Neural progenitor cell (in vitro differentiated cells): ENCODE data around the gene SLC38A8. TPM values are rescaled to one million over a fixed set of nuclear protein-coding genes. Genes with fewer than 3 reads are reported as not detected.
A peak's percentile ranks its signal among the peaks of the same experiment; 100 is the strongest.

Experiments used
- DNase-seq: peaks from one replicate; pipeline ENCODE4 v3.0.0-alpha.2; 2016; ENCODE audit warnings: low spot score
- H2AFZ ChIP-seq: fragments of 200-600 bp; sonication (generic); replicated peaks from 2 replicates; pipeline ENCODE4 v1.6.1; 2016; ENCODE audit warnings: antibody characterized with exemption
- H3F3A ChIP-seq: fragments of 200-600 bp; sonication (generic); 2 replicates; pipeline ENCODE4 v1.6.1; 2016; ENCODE audit warnings: antibody characterized with exemption, low read depth
- H3K27ac ChIP-seq: fragments of 200-600 bp; sonication (generic); 2 replicates; pipeline ENCODE4 v1.5.1; 2016; ENCODE audit warnings: mild to moderate bottlenecking
- H3K27me3 ChIP-seq: fragments of 200-600 bp; sonication (generic); 2 replicates; pipeline ENCODE4 v1.6.1; 2016; ENCODE audit warnings: mild to moderate bottlenecking, moderate library complexity
- H3K36me3 ChIP-seq: fragments of 200-600 bp; sonication (generic); 2 replicates; pipeline ENCODE4 v1.5.1; 2016
- H3K4me1 ChIP-seq: fragments of 200-600 bp; sonication (generic); 2 replicates; pipeline ENCODE4 v1.6.1; 2016; ENCODE audit warnings: mixed run types
- H3K4me2 ChIP-seq: fragments of 200-600 bp; sonication (generic); 2 replicates; pipeline ENCODE4 v1.6.1; 2016
- H3K4me3 ChIP-seq: fragments of 200-600 bp; sonication (generic); 2 replicates; pipeline ENCODE4 v1.5.1; 2016
- H3K79me2 ChIP-seq: fragments of 200-600 bp; sonication (generic); 2 replicates; pipeline ENCODE4 v1.6.1; 2016; ENCODE audit warnings: low read depth
- H3K9ac ChIP-seq: fragments of 200-600 bp; sonication (generic); 2 replicates; pipeline ENCODE4 v1.6.1; 2016
- H3K9me3 ChIP-seq: fragments of 200-600 bp; sonication (generic); 2 replicates; pipeline ENCODE4 v1.5.1; 2016; ENCODE audit warnings: low read depth
- H4K20me1 ChIP-seq: fragments of 200-600 bp; sonication (generic); 2 replicates; pipeline ENCODE4 v1.6.1; 2016; ENCODE audit warnings: low read depth
- H3K27ac Mint-ChIP-seq: 3 replicates; pipeline ENCODE4 v1.8.0; 2021; ENCODE audit warnings: mixed read lengths
- H3K27me3 Mint-ChIP-seq: 2 replicates; pipeline ENCODE4 v1.8.0; 2022; ENCODE audit warnings: low read depth, mild to moderate bottlenecking, inconsistent platforms, moderate library complexity, mixed read lengths; ENCODE audit not compliant: insufficient read depth
- H3K36me3 Mint-ChIP-seq: 3 replicates; pipeline ENCODE4 v1.8.0; 2021; ENCODE audit warnings: mixed read lengths
- H3K4me1 Mint-ChIP-seq: 3 replicates; pipeline ENCODE4 v1.8.0; 2021; ENCODE audit warnings: mixed read lengths
- H3K4me3 Mint-ChIP-seq: 3 replicates; pipeline ENCODE4 v1.8.0; 2021; ENCODE audit warnings: mild to moderate bottlenecking, moderate library complexity, mixed read lengths
- H3K9me3 Mint-ChIP-seq: 3 replicates; pipeline ENCODE4 v1.8.0; 2020; ENCODE audit warnings: mixed read lengths
- EZH2 ChIP-seq: fragments of 200-600 bp; sonication (generic); IDR thresholded peaks from 2 replicates; pipeline ENCODE4 v1.6.1; 2017; ENCODE audit warnings: antibody characterized with exemption, mild to moderate bottlenecking, moderate library complexity
- EZH2phosphoT487 ChIP-seq: fragments of 200-600 bp; sonication (generic); IDR thresholded peaks from 2 replicates; pipeline ENCODE4 v1.6.1; 2017; ENCODE audit warnings: antibody characterized with exemption
- total RNA-seq: library from RNA; depleted of rRNA; stranded (reverse); fragments of >200 nt; gene quantifications from 2 replicates; pipeline ENCODE4 v1.2.3, GENCODE V29; 2015; ENCODE audit warnings: low replicate concordance
- TF ChIP-seq, protein P1 (sequence below): fragments of 200-600 bp; sonication (generic); IDR thresholded peaks from 2 replicates; pipeline ENCODE4 v1.5.1; 2017; ENCODE audit warnings: antibody characterized with exemption, mild to moderate bottlenecking

Gene SLC38A8
- total RNA-seq, 1 donor from 2014 or later, result not detected

DNA sequence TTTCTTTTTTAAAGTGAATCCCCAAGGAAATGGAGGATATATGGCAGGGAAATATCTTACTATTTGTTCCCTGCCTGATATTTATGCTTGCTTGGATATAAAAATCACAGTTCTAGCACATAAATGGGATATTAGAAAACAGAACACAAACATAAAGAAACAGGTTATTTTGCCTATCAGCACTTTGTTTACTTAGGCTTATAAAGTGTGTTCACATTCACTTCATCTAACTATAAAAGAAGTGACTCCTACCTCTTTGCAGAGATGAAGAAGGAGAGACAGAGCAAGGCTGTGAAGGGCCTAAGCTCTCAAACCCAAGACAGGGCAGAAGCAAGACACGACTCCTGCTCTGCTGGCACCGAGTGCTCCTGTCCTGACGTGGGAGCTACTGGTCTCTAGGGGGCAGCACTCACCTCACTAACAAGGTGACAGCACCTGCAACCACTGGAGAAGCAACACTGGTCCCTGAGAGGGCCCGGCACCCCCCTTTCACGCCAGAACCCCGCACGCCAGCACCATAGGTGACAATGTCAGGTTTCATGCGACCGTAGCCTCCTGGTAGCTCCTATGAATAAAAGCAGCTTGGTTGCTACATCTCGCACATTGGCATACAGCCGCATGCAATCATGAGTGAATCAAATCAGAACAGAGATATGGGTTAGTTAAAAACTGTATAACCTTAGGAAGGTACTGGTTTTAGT is 42.1 kb upstream of the SLC38A8 start:
- no peaks in the 10 kb centered on the region for H3K4me1 ChIP-seq
- no peak overlapping the region for H3K4me2 ChIP-seq
- no peak overlapping the region for H3K27ac ChIP-seq
- no peaks in the 10 kb centered on the region for H3K27me3 ChIP-seq
- H4K20me1 ChIP-seq, result peaks cover 3% of the 10 kb centered on the region
- H3K9me3 ChIP-seq, result no peaks in the 10 kb centered on the region
- no peaks in the 10 kb centered on the region for H3K36me3 ChIP-seq
- peaks cover 7% of the 10 kb centered on the region for H3F3A ChIP-seq
- Mint-ChIP-seq H3K9me3 (no peaks in the 10 kb centered on the region), H3K27ac (no peak overlapping the region), H3K27me3 (peaks cover 2% of the 10 kb centered on the region), H3K36me3 (peaks cover 27% of the 10 kb centered on the region), H3K4me3 (no peak overlapping the region), H3K4me1 (no peaks in the 10 kb centered on the region)
- H2AFZ ChIP-seq, result no peak overlapping the region
- TF ChIP-seq, protein P1, sequence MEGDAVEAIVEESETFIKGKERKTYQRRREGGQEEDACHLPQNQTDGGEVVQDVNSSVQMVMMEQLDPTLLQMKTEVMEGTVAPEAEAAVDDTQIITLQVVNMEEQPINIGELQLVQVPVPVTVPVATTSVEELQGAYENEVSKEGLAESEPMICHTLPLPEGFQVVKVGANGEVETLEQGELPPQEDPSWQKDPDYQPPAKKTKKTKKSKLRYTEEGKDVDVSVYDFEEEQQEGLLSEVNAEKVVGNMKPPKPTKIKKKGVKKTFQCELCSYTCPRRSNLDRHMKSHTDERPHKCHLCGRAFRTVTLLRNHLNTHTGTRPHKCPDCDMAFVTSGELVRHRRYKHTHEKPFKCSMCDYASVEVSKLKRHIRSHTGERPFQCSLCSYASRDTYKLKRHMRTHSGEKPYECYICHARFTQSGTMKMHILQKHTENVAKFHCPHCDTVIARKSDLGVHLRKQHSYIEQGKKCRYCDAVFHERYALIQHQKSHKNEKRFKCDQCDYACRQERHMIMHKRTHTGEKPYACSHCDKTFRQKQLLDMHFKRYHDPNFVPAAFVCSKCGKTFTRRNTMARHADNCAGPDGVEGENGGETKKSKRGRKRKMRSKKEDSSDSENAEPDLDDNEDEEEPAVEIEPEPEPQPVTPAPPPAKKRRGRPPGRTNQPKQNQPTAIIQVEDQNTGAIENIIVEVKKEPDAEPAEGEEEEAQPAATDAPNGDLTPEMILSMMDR, result peak; percentile 83
- TF ChIP-seq EZH2, result no peak
- H3K79me2 ChIP-seq, result no peaks in the 10 kb centered on the region
- H3K4me3 ChIP-seq, result no peak overlapping the region
- H3K9ac ChIP-seq, result no peak overlapping the region
- DNase-seq, result peak; percentile 83

DNA sequence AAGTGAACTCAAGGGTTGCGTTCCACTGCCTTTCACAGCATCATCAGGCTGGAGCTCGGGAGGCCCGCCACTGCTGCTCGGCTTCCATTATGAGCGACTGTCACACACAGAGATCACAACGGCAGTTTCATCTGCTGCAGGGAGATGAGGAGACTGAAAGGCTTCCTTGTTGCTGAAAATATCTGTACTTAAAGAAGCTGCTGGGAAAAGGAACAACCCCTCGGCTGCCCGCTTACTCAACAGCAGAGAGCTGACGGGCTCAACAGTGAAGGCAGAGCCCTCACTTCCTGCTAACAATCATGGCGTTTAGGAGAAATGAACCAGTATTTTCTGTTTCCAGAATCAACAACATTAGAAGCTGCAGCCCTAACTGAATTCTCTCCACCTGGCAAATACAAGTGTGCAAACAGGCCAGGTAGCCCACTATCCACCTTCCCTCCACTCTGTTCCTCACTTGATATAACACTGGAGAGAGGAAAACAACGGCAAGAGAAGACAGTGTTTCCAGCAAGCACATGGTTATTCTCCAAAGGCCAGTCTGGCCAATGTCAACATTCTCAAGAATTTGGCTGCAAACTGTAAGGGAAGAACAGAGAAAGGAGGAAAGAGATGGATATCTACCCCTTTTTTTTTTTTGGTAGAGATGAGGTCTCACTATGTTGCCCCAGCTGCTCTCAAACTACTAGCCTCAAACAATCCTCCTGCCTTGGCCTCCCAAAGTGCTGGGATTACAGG is 40.4 kb upstream of the SLC38A8 start:
- H3K4me3 Mint-ChIP-seq, result no peak overlapping the region
- peaks cover 26% of the 10 kb centered on the region for H3K36me3 Mint-ChIP-seq
- H3K4me1 Mint-ChIP-seq, result no peaks in the 10 kb centered on the region
- TF ChIP-seq EZH2 (no peak), EZH2phosphoT487 (no peak)
- TF ChIP-seq, protein P1, result no peak
- Histone ChIP-seq H3K27me3 (no peaks in the 10 kb centered on the region), H3K4me1 (no peaks in the 10 kb centered on the region), H3K27ac (no peak overlapping the region), H3K36me3 (no peaks in the 10 kb centered on the region), H3K4me2 (no peak overlapping the region), H4K20me1 (no peaks in the 10 kb centered on the region), H2AFZ (no peak overlapping the region), H3K4me3 (no peak overlapping the region), H3F3A (peaks cover 7% of the 10 kb centered on the region), H3K9ac (no peak overlapping the region), H3K79me2 (peaks cover 3% of the 10 kb centered on the region), H3K9me3 (no peaks in the 10 kb centered on the region)
- H3K27ac Mint-ChIP-seq, result no peak overlapping the region
- DNase-seq, result no peak
- H3K27me3 Mint-ChIP-seq, result peaks cover 2% of the 10 kb centered on the region
- no peaks in the 10 kb centered on the region for H3K9me3 Mint-ChIP-seq

DNA sequence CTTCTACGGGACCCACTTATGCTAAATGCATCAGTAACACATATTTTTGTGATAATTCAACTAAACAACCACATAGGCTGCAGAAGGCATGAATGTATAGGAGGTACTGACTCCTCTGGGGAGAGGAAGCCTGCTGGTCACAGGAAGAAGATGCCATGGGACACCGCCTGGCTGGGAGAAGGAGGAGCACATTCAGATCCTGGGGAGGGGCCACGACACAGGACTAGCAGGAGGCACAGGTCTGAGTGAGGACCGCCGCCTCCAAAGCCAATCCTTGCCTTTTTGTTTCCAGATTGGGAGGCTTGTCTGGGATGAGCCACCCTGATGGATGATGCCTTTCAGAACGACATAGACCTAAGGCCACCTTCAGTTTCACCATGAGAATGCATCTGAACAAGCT is 39.5 kb upstream of the SLC38A8 start:
- Mint-ChIP-seq H3K4me1 (no peaks in the 10 kb centered on the region), H3K36me3 (peaks cover 31% of the 10 kb centered on the region), H3K27me3 (peaks cover 2% of the 10 kb centered on the region), H3K4me3 (no peak overlapping the region), H3K27ac (no peak overlapping the region), H3K9me3 (no peaks in the 10 kb centered on the region)
- H2AFZ ChIP-seq, result no peak overlapping the region
- H3K36me3 ChIP-seq, result no peaks in the 10 kb centered on the region
- H3K9me3 ChIP-seq, result no peaks in the 10 kb centered on the region
- peaks cover 3% of the 10 kb centered on the region for H3K79me2 ChIP-seq
- no peaks in the 10 kb centered on the region for H3K4me1 ChIP-seq
- no peak overlapping the region for H3K4me2 ChIP-seq
- H4K20me1 ChIP-seq, result no peaks in the 10 kb centered on the region
- H3K4me3 ChIP-seq, result no peak overlapping the region
- no peak for DNase-seq
- H3K9ac ChIP-seq, result no peak overlapping the region
- H3F3A ChIP-seq, result peaks cover 7% of the 10 kb centered on the region
- TF ChIP-seq EZH2 (no peak), EZH2phosphoT487 (no peak)
- TF ChIP-seq, protein P1, result no peak
- H3K27ac ChIP-seq, result no peak overlapping the region
- H3K27me3 ChIP-seq, result no peaks in the 10 kb centered on the region
